ENCODE data around the gene L3MBTL2.
A peak's percentile ranks its signal among the peaks of the same experiment; 100 is the strongest.

The L3MBTL2 gene

GRCh38 chr22:41215409-41215808 is 10.3 kb downstream of the L3MBTL2 start:
- no peak for DNase-seq (ENCODE audit: low read depth)

DNA sequence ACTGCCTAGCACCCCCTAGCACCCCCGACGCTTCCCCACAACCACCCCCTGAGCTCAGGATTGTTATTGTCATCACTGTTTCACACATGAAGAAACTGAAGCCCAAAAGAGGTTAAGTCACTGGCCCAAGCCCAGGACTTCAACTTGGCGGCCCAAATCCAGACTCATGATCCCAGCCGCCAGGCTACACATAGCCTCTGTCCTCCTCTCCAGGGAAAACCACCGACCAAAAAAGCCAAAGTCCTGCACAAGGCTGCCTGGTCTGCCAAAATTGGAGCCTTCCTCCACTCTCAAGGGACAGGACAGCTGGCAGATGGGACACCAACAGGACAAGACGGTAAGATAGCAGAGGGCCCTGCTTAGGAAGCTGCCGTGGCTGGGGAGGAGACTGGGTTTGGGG is 10.8 kb downstream of the L3MBTL2 start:
- no peak for DNase-seq (ENCODE audit: low read depth)

DNA sequence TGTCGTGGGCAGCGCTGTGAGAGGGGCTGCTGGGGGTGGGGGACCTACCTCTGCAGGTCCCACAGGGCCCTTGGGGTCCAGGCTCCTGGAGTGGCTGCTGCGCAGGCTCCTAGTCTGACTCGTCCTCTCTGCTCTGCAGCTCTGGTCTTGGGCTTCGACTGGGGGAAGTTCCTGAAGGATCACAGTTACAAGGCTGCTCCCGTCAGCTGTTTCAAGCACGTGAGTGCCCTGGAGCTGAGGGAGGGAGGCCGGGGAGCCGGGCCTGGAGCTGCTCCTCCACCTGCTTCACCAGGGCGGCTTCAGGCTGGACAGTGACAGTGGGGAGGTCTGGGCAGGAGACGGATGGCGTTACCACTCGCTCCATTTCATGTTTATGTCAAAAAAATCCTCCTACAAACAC is 11.9 kb downstream of the L3MBTL2 start:
- DNase-seq (ENCODE audit: low read depth): no peak

- DNase-seq (ENCODE audit: low read depth): no peak
These were observed 12.5 kb downstream of the L3MBTL2 start for GRCh38 chr22:41217553-41218157.

DNA sequence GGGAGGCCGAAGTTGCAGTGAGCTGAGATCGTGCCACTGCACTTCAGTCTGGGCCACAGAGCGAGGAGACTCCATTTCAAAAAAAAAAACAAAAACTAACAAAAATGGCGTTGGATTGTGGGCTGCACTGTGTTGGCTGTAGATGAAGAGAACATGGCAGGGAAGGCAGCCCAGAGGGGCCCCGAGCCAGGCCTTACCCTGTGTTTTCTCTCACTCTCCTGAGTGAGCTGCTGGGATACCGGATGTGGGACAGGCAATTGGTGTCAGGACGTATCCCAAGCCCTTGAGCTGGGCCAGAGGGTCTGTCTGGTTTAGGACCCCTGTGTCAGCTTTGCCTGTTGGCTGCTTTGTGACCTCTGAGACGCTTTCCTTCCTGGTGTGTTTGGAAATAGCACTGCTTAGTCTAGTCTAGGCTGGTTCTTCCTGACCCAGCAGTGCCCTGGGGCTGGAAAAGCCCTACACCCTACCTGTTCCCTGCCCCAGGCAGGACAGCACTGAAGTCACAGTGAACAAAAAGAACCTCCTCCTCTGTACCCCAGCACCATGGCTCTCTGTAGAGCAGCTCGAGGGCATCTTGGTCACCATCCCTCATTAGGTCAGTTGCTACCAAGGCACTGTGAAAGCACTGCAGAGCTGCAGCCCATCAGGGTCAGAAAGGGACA is 17.9 kb downstream of the L3MBTL2 start:
- no peak for DNase-seq (ENCODE audit: low read depth)

GRCh38 chr22:41223535-41223934 is 18.4 kb downstream of the L3MBTL2 start:
- DNase-seq (ENCODE audit: low read depth): no peak

DNA sequence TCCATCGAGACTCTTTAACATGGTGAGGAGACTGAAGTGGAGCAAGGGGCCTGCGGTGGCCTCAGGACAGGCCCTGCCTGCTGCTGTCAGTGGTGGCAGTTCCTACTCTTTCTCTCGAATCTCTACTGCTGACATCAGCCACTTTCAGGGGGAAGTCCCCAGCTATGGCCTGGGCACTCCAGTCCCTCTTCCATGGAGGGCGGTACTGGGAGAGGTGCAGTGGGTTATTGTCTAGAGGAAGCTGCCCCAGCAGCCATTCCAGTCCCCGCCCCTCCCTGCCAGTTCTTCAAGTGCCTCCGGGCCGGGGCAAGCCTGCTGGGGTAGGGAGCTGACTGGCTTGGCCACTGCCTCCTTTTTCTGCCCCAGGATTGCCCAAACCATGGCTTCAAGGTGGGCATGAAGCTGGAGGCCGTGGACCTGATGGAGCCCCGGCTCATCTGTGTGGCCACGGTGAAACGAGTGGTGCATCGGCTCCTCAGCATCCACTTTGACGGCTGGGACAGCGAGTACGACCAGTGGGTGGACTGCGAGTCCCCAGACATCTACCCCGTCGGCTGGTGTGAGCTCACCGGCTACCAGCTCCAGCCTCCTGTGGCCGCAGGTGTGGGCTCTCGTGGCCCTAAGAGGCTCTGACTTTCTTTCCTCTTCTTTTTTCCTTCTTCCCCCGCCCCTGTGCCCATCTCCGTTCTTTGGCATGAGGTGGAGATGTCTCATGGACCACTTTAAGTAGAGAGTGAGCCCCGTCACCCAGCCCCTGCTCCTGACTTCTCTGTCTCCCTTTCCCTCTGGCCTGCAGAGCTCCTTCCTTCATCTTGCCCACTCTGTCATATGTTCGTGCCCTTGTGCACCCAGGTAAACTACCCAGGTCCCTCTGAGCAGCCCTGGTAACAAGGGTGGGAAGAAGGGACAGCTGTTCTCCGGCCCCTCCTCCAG is 21.9 kb downstream of the L3MBTL2 start:
- DNase-seq (ENCODE audit: low read depth): no peak

DNA sequence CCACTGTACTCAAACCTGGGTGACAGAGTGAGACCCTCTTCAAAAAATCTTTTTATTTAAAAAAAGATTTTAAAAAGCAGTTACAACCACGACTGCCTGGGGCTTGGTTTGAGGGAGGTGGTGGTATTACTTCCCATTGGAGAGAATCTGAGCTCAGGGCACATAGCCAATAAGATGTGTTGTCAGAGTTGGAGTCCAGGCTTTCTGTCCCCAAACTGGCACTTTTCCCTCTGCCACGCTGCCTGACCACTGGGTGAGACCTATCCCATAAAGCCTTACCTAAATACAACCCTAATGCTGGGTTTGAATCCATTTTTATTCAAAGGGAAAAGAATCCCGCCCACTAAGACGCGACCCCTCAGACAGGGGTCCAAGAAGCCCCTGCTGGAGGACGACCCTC is 24.1 kb downstream of the L3MBTL2 start:
- no peak for DNase-seq (ENCODE audit: low read depth)

DNA sequence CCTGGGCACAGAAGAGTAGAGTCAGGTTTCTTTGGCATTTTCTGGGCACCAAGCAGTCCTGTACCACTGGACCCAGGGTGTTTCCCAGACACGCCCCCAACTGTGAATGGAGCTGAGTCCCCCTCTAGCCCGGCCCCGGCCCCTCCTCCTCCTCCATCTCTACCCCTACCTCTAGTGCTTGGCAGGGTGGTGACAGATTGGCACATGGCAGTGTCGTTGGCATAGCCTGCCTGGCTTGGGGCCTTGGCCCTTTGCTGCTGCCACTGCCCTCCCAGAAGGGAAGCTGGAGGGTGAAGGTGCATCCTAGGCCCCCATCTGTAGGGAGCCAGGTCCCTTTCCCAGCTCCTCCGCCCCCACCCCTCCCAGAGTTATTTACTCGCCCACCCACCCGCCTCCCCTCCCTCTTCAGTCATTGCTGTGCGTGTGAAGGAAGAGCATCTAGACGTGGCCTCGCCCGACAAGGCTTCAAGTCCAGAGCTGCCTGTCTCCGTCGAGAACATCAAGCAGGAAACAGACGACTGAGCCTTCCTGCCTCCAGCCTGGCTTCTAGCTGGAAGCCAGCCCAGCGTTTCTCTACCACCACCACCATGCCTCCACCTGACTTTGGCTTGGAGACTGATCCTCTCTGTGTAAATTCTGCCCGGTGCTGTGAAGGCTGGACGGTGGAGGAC is 24.8 kb downstream of the L3MBTL2 start:
- DNase-seq (ENCODE audit: low read depth): no peak

DNA sequence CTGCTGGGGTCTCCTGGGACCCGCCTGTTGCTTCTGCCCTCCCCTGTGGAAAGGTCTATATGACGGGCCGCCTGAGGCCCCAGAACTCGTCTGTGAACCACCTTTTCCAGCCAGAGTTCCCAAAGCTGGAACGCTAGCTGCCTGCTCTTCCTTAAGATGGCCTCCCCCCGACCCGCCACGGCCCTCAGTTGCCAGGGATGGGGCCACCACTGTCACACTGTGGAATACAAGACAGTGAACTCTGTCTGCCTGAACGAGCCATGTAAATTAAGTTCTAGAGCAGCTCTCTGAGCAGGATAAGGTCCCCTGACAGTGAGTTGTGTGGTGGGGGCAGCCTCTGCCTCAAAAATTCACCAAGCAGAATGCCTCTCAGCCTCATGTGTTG is 25.3 kb downstream of the L3MBTL2 start:
- DNase-seq (ENCODE audit: low read depth): no peak

- no peak for DNase-seq (ENCODE audit: low read depth)
These were observed 26.3 kb downstream of the L3MBTL2 start for GRCh38 chr22:41231369-41231768.

GRCh38 chr22:41234815-41235695 is 29.9 kb downstream of the L3MBTL2 start:
- no peak for DNase-seq (ENCODE audit: low read depth)

DNA sequence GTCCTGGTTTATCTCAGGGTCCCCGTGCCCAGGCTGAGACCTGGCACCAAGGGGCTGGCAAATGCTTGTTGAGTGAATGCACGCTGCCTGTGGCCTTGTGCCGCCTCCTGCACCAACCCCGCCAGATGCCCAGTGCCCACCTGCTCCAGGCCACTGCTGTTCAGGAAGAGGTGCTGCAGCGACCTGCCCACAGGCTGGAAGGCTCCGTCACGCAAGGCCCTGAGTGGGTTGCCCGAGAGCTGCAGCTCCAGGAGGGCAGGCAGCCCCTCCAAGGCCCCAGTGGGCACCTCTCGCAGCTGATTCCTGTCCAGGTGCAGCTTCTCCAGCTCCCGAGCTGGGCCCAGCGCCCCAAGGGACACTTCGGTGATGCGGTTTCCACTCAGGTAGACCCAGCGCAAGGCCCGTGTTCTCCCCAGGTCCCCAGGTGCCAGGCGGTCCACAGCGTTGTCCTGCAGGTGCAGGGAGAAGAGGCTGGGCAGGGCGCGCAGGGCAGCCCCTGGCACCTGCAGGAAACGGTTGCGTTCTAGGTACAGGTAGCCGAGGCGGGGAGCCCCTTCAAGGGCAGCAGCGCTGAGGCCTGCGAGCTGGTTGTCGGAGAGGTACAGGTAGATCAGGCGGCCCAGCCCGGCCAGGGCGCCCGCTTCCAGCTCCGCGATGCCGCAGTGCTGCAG is 32.1 kb downstream of the L3MBTL2 start:
- no peak for DNase-seq (ENCODE audit: low read depth)

GRCh38 chr22:41237707-41238569 is 32.8 kb downstream of the L3MBTL2 start:
- peak; percentile 55 for DNase-seq (ENCODE audit: low read depth)

GRCh38 chr22:41238570-41239442 is 33.7 kb downstream of the L3MBTL2 start:
- no peak for DNase-seq (ENCODE audit: low read depth)

- DNase-seq (ENCODE audit: low read depth): no peak
These were observed 34.5 kb downstream of the L3MBTL2 start for GRCh38 chr22:41239443-41240128.

GRCh38 chr22:41240377-41241132 is 35.4 kb downstream of the L3MBTL2 start, which contains the start of gene CHADL:
TSS of gene CHADL (minus strand) at chr22:41240931. CDS start at chr22:41240881, 50 bp downstream.
- no peak for DNase-seq (ENCODE audit: low read depth)

Measured in stimulated activated CD8-positive, alpha-beta memory T cell treated with anti-CD3 and anti-CD28 coated beads, Interleukin-4, amount 100 ng/mL, for 24 hours (primary cell).